Measurements from ENCODE around the gene B3GALT6.

DNA sequence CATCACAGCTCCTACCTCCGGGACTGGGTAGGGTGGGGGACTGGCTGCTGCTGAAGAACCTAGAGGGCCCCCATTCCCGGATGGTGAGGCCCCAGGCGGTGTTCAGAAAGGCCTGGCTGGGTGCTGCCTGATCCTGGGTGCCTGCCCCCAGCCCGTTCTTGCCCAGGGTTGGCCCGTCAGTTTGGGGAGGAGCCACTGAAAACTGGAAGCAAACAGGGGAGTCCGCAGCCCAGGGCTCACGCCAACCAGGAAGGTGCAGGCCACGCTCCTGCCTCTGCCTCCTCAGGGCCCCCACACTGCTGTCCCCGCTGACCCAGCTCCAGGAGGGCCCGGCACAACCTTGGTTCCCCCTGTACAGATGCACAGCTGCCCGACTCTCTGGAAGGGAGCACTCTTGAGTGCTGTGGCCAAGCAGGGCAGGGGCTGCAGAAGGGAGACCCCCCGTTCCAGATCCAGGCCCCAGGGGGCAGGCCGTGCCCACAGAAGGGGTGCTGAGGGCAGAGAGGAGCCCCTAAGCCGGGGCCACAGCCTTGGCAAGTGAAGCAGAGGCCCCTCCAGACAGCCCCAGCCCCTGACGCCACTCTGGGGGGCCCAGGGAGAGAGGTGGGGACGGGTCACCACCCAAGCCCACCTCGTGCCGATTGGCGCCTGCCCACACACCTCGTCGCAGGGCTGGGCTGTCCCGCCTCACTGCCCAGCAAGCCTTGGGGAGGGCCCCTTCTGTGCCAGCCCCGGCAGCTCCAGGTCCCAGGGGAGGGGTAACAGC, 9.0 kb downstream of the B3GALT6 start:
- no peak for TF ChIP-seq POLR2A (IDR thresholded peaks at IDR 0.05; ENCODE audit: low read length)
- no peak for TF ChIP-seq GATA1 (IDR thresholded peaks at IDR 0.05; ENCODE audit: low read depth, low read length)
